Kasumi-1 (cell line): ENCODE data around the gene AHNAK2.
A peak's percentile ranks its signal among the peaks of the same experiment; 100 is the strongest.

Source experiments
- DNase-seq, 2 experiments: peaks; one replicate each; lab custom pipeline; 2025; lab: John Stamatoyannopoulos, UW

Gene AHNAK2

GRCh38 chr14:104986487-104987164 lies 8.5 kb upstream of the AHNAK2 start:
- no peak for DNase-seq

- peak; percentile 70 to 71 for DNase-seq
Observed at GRCh38 chr14:104985675-104986486, 7.7 kb upstream of the AHNAK2 start, which contains the start of gene CLBA1. CLBA1 (plus strand) TSS chr14:104985788; CDS start chr14:104986432, 644 bp downstream.

- DNase-seq, result no peak
Observed at GRCh38 chr14:104984056-104984894, 6.1 kb upstream of the AHNAK2 start.

- no peak for DNase-seq
Observed at GRCh38 chr14:104983231-104983721, 5.1 kb upstream of the AHNAK2 start.

- no peak for DNase-seq
Observed at GRCh38 chr14:104982548-104983230, 4.5 kb upstream of the AHNAK2 start.

- no peak for DNase-seq
Observed at GRCh38 chr14:104981699-104982541, 3.7 kb upstream of the AHNAK2 start.

GRCh38 chr14:104980611-104981531 lies 2.7 kb upstream of the AHNAK2 start:
- no peak for DNase-seq

GRCh38 chr14:104979758-104980610 lies 1.8 kb upstream of the AHNAK2 start:
- no peak for DNase-seq

GRCh38 chr14:104978746-104979691 lies 845 bp upstream of the AHNAK2 start:
- no peak for DNase-seq

- DNase-seq, result no peak
Observed at GRCh38 chr14:104977008-104977680, 1.0 kb downstream of the AHNAK2 start.

GRCh38 chr14:104976198-104977007 lies 1.8 kb downstream of the AHNAK2 start:
- DNase-seq, result peak; percentile 53 to 70

- DNase-seq, result peak; percentile 22 to 43
Observed at GRCh38 chr14:104975481-104976197, 2.5 kb downstream of the AHNAK2 start.

GRCh38 chr14:104974665-104975390 lies 3.3 kb downstream of the AHNAK2 start:
- DNase-seq, result no peak

- DNase-seq, result no peak
Observed at GRCh38 chr14:104974146-104974541, 4.0 kb downstream of the AHNAK2 start.
